ENCODE data around the gene EIF4G3.

EIF4G3 gene

DNA sequence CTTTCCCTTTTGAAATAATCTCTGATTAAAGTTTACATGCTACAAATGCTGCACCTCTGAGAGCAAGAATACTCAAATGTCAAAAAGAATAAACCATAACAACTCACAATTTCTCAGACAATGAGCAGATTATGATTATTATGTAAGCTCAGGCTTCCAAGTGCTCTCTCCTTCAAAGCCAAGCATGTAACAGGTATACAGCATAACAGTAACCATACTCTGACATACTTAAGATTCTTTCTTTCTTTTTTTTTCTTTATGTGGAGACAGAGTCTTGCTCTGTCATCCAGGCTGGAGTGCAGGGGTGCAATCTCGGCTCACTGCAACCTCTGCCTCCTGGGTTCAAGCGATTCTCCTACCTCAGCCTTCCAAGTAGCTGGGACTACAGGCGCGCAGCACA lies 155.4 kb downstream of the EIF4G3 start:
- DNase-seq (ENCODE audit: low read depth, low spot score), result no peak
- no peak overlapping the region for H3K4me3 ChIP-seq (ENCODE audit: low read length)

DNA sequence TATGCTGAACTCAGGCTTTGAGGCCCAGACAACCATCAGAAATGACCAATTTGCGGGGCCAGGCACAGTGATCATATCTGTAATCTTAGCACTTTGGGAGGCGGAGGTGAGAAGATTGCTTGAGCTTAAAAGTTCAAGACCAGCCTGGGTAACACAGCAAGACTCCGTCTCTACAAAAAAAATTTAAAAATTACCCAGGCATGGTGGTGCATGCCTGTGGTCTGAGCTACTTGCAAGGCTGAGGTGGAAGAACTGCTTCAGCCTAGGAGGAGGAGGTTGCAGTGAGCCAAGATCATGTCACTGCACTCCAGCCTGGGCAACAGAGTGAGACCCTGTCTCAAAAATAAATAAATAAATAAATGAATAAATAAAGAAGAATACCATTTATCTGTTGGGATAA lies 156.5 kb downstream of the EIF4G3 start:
- no peak overlapping the region for H3K4me3 ChIP-seq (ENCODE audit: low read length)
- DNase-seq (ENCODE audit: low read depth, low spot score), result no peak

- H3K4me3 ChIP-seq (ENCODE audit: low read length), result no peak overlapping the region
- DNase-seq (ENCODE audit: low read depth, low spot score), result no peak
These were observed 158.0 kb downstream of the EIF4G3 start for GRCh38 chr1:21018673-21019072.

DNA sequence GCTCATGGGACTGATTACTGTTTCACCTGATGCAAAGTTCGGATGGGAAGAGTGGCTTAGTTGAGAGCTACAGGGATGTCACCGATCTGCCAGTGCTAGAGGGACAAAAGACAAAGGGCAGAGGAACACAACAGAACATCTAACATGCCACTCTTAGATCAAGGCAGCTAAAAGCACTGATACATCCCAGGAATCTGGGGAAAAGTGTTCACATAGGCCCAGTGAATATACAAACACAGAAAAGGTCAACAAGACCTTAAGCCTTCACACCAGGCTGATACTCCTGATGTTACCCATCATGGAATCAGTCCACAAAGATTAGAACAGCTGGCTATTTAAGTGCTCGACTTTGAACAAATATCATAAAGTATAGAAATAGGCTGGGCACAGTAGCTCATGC lies 163.2 kb downstream of the EIF4G3 start:
- no peak for DNase-seq (ENCODE audit: low read depth, low spot score)
- H3K4me3 ChIP-seq (ENCODE audit: low read length), result no peak overlapping the region

- DNase-seq (ENCODE audit: low read depth, low spot score), result no peak
- H3K4me3 ChIP-seq (ENCODE audit: low read length), result no peak overlapping the region
These were observed 163.8 kb downstream of the EIF4G3 start for GRCh38 chr1:21012937-21013336.

GRCh38 chr1:21007876-21008275 lies 168.8 kb downstream of the EIF4G3 start:
- H3K4me3 ChIP-seq (ENCODE audit: low read length), result no peak overlapping the region
- no peak for DNase-seq (ENCODE audit: low read depth, low spot score)

- DNase-seq (ENCODE audit: low read depth, low spot score), result no peak
- no peak overlapping the region for H3K4me3 ChIP-seq (ENCODE audit: low read length)
These were observed 171.0 kb downstream of the EIF4G3 start for GRCh38 chr1:21005466-21006239.

GRCh38 chr1:21003281-21004045 lies 173.2 kb downstream of the EIF4G3 start:
- DNase-seq (ENCODE audit: low read depth, low spot score), result no peak

DNA sequence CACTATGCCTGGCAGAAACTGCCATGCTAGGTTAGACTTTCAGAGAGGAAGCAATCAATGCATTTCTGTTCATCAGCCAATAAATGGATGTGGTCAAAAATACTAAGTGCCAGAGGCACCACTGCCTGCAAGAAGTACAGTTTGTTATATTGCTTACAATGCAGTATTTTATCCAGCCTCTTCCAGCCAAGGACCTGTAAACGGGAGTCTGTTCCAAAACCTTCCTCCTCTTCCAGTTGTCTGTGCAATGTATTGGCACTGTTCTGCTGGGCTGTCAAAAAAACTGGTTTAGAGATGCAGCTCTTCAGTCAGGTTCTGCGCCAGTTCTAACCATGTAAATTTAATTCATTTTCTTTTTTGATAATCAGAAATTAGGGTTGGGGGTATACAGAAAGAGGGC lies 175.7 kb downstream of the EIF4G3 start:
- no peak for DNase-seq (ENCODE audit: low read depth, low spot score)
- no peak overlapping the region for H3K4me3 ChIP-seq (ENCODE audit: low read length)

More at GRCh38 chr1:21003281-21004045, 173.2 kb downstream of the EIF4G3 start:
- H3K4me3 ChIP-seq (ENCODE audit: low read length), result no peak overlapping the region

GRCh38 chr1:21000245-21000594 lies 176.5 kb downstream of the EIF4G3 start:
- no peak for DNase-seq (ENCODE audit: low read depth, low spot score)

DNA sequence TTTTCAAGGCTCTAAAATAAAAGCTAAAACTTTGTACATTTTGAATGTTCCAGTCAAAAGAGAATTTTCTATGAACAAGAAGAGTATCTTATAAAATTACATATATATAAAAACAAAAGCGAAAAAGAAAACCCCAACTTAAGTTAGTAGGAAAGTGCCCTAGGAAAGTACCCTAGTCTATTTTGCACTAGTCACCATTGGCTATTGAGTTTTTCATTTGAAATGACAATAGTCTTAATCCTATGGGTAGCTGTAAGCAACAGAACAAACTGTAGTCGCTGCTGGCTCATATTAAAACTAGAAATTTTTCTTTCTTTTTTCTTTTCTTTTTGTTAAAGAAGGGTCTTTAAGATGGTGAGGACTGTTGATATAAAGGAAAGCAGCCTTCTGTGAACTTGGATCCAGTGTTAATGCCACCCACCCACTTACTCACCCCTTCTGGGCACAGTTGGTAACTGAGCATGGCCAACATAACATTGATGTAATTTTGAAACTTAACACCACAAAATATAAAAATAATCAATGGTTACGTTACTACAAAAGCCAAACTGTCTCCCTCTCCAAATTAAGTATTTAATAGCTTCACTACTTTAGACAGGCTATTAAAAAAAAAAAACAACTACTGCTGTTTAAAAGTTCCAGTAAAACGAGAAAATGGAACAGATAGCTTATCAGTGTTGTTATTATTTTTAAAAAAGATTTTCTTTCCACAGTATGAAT lies 177.0 kb downstream of the EIF4G3 start:
- no peak for DNase-seq (ENCODE audit: low read depth, low spot score)
- H3K4me3 ChIP-seq (ENCODE audit: low read length), result no peak overlapping the region

More at GRCh38 chr1:21000245-21000594, 176.5 kb downstream of the EIF4G3 start:
- no peak overlapping the region for H3K4me3 ChIP-seq (ENCODE audit: low read length)

DNA sequence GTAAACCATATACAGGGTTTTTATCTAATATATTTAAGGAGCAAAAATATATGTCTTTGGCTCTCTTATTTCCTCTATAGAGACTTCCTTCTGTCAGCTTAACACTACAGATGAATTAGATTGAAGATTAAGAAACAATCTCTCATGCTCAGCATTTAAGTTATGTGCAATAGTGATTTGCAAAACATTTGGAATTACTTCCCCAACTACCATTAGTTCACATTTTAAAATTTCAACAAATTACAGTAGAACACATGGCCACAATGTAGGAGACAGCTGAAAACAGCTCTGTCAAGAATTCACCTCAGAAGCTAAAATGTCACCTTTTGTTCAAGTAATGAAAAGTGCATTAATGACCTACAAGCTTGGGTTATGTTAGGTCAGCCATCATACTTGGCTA lies 177.9 kb downstream of the EIF4G3 start:
- no peak overlapping the region for H3K4me3 ChIP-seq (ENCODE audit: low read length)
- DNase-seq (ENCODE audit: low read depth, low spot score), result no peak

DNA sequence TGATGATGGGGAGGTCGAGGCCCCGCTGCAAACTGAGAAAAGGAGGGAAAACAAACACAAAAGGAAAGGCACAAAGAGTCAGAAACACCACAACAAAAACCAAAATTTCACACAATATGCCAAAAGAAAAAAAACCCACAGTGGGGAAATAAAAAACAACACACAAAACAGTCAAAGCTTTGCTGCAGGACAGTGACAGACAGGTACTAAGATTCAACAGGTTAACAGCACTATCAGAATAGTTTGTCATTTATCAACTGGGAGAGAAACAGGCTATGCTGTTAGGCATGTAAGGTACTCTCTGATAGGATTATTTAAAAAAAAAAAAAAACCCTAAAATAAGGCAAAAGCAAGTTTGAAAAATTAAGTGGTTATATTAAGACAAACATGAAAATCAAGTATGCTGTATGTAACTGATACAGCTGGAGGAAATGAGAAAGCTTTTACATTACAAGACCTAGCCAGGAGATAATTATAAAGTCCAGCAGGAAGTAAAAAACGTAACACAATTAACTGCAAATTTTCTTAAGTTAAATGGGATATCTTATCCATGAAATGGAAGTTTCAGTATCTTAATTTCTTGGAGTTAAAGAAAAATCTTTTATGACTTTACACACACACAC lies 179.0 kb downstream of the EIF4G3 start:
- H3K4me3 ChIP-seq (ENCODE audit: low read length), result no peak overlapping the region
- no peak for DNase-seq (ENCODE audit: low read depth, low spot score)

GRCh38 chr1:20996554-20996953 lies 180.1 kb downstream of the EIF4G3 start:
- no peak for DNase-seq (ENCODE audit: low read depth, low spot score)
- no peak overlapping the region for H3K4me3 ChIP-seq (ENCODE audit: low read length)

- no peak overlapping the region for H3K4me3 ChIP-seq (ENCODE audit: low read length)
- DNase-seq (ENCODE audit: low read depth, low spot score), result no peak
These were observed 182.8 kb downstream of the EIF4G3 start for GRCh38 chr1:20993716-20994575.

GRCh38 chr1:20992322-20993056 lies 184.2 kb downstream of the EIF4G3 start:
- H3K4me3 ChIP-seq (ENCODE audit: low read length), result no peak overlapping the region
- DNase-seq (ENCODE audit: low read depth, low spot score), result no peak

DNA sequence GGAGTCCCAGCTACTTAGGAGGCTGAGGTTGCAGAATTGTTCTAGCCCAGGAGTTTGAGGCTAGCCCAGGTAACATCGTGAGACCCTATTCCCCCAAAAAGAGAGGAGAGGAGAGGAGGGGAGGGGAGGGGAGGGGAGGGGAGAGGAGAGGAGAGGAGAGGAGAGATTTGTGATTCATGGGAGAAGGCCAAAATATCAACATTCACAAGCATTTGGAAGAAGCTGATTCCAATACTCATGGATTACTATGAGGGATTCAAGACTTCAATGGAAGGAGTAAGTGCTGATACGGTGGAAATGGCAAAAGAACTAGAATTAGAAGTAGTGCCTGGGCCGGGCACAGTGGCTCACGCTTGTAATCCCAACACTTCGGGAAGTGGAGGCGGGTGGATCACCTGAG lies 187.8 kb downstream of the EIF4G3 start:
- H3K4me3 ChIP-seq (ENCODE audit: low read length), result no peak overlapping the region
- DNase-seq (ENCODE audit: low read depth, low spot score), result no peak

Measured in Jurkat, Clone E6-1 (cell line).